ENCODE measurements around the gene PIK3R5.

PIK3R5 gene

DNA sequence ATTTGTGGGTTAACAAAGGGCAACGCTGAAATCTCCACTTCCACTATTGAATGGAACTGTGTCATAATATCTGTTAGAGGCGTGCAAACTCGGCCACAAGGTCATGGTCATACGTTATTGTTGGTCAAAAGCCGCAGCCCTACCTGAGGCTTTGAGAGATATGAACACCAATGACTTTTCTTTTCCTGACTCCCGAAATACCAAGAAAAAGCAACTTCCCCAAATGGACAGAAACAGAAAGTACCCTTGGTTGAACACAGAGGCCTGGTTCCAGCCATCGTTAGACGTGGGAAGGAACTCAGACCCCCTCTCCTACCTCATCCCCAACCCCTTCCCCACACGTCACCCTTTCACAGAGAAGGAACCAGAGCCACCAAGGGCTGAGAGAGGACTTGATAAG lies 1.4 kb upstream of the PIK3R5 start:
- H3K27ac Mint-ChIP-seq = no peak overlapping the region
- DNase-seq = no peak
- TF ChIP-seq, protein P1, sequence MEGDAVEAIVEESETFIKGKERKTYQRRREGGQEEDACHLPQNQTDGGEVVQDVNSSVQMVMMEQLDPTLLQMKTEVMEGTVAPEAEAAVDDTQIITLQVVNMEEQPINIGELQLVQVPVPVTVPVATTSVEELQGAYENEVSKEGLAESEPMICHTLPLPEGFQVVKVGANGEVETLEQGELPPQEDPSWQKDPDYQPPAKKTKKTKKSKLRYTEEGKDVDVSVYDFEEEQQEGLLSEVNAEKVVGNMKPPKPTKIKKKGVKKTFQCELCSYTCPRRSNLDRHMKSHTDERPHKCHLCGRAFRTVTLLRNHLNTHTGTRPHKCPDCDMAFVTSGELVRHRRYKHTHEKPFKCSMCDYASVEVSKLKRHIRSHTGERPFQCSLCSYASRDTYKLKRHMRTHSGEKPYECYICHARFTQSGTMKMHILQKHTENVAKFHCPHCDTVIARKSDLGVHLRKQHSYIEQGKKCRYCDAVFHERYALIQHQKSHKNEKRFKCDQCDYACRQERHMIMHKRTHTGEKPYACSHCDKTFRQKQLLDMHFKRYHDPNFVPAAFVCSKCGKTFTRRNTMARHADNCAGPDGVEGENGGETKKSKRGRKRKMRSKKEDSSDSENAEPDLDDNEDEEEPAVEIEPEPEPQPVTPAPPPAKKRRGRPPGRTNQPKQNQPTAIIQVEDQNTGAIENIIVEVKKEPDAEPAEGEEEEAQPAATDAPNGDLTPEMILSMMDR (IDR thresholded peaks at IDR 0.05) = no peak
- H3K36me3 Mint-ChIP-seq (ENCODE audit: low read depth) = peaks cover 4% of the 10 kb centered on the region
- H3K9me3 Mint-ChIP-seq = peaks cover 39% of the 10 kb centered on the region
- H3K27me3 Mint-ChIP-seq (ENCODE audit: low read depth, poor library complexity) = peaks cover 89% of the 10 kb centered on the region
- peak overlapping the region; percentile 56 for H3K4me3 Mint-ChIP-seq
- H3K4me1 Mint-ChIP-seq = peaks cover 14% of the 10 kb centered on the region

DNA sequence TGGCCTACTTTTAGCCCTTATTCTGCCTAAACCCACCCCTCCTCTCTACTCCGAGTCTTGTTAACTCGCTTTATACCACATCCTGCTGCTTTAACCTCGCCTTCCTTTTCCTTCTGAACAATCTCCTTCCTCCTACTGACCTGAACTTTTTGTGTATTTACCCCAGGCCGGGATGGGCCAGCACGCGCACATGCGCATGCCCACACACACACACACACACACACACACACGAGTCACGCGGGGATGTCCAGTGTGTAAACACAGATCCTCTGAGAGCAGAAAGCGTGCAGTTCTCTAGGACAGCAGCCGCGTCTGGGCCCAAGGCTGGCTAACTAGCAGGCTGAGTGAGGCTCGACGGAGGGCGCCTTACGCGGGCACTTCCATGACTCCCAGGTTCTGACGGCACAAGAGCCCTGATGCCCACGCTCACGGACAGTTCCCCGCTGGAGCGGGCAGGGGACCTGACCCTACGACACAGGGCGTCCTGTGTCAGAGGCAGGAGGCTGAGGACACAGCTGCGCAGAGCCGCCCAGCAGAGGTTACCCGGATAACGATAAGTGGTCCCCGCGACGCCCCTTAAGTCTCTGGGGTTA lies 610 bp downstream of the PIK3R5 start:
- Mint-ChIP-seq H3K36me3 (ENCODE audit: low read depth) (no peaks in the 10 kb centered on the region), H3K27me3 (ENCODE audit: low read depth, poor library complexity) (peaks cover 80% of the 10 kb centered on the region), H3K9me3 (peaks cover 23% of the 10 kb centered on the region), H3K4me3 (peak overlapping the region; percentile 65), H3K27ac (no peak overlapping the region), H3K4me1 (peaks cover 19% of the 10 kb centered on the region)
- DNase-seq = no peak
- TF ChIP-seq, protein P1 (IDR thresholded peaks at IDR 0.05) = no peak

DNA sequence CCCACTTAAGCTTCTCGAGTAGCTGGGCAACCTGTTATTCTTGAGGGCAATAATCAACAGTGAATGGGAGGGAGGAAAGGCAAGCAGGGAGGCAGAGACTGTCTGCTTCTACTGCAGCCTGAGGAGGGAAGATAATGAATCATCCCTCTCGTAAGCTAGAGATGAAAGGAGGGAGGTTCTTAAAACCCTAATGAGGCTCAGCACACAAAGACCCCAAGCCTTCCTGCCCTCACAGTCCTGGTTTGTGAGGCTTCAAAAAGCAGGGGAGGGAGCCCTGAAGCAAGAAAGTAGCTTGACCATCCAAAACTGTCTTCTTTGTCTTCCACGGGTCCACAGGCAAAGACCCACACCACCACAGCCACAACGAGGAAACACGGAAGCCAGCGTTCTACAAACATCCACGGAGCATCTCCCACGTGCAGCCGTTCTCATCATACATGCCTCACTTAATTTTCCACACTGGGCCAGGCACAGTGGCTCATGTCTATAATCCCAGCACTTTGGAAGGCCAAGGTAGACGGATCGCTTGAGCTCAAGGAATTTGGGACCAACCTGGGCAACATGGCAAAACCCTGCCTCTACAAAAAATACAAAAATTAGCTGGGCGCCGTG lies 1.8 kb downstream of the PIK3R5 start:
- TF ChIP-seq, protein P1 (IDR thresholded peaks at IDR 0.05) = no peak
- H3K4me1 Mint-ChIP-seq = peaks cover 19% of the 10 kb centered on the region
- peaks cover 23% of the 10 kb centered on the region for H3K9me3 Mint-ChIP-seq
- DNase-seq = no peak
- peaks cover 74% of the 10 kb centered on the region for H3K27me3 Mint-ChIP-seq (ENCODE audit: low read depth, poor library complexity)
- no peaks in the 10 kb centered on the region for H3K36me3 Mint-ChIP-seq (ENCODE audit: low read depth)
- peak overlapping the region; percentile 22 for H3K4me3 Mint-ChIP-seq
- no peak overlapping the region for H3K27ac Mint-ChIP-seq

DNA sequence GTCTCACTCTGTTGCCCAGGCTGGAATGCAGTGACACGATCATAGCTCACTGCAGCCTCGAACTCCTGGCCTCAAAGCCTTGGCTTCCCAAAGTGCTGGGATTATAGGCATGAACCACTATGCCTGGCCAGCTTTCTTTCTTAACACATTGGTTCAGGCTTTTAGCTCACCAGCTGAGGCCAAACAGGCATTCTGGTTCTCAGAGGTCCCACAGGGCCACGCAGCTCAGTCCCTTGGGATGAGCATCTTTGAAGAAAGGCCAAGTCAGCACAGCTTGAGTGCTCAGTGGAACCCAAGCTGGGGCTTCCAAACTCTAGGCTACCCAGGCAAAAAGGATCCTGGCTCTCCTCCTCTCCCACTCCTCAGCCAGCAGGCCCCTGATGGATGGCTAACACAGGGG lies 2.5 kb downstream of the PIK3R5 start:
- Mint-ChIP-seq H3K27ac (no peak overlapping the region), H3K4me1 (peaks cover 19% of the 10 kb centered on the region), H3K9me3 (peaks cover 18% of the 10 kb centered on the region), H3K36me3 (ENCODE audit: low read depth) (no peaks in the 10 kb centered on the region), H3K4me3 (no peak overlapping the region), H3K27me3 (ENCODE audit: low read depth, poor library complexity) (peaks cover 71% of the 10 kb centered on the region)
- no peak for DNase-seq
- TF ChIP-seq, protein P1 (IDR thresholded peaks at IDR 0.05) = no peak

DNA sequence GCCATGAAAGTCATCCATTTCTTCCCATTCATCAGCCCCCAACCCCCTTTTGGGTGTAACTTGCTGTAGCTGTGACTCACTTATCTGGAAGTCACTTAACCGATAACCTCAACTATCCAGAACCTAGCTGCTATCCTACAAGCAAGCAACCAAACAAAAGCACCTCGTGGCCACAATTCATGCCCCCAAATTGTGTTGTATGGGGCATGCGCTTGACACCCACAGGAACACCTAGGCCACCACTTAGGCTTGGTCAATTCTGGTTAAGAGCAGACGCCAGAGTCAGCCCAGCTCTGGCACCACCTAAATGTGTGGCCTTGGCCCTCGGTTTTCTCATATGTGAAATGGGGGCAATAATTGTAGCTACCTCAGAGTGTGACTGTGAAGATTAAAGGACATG lies 3.7 kb downstream of the PIK3R5 start:
- Mint-ChIP-seq H3K4me1 (peaks cover 19% of the 10 kb centered on the region), H3K27me3 (ENCODE audit: low read depth, poor library complexity) (peaks cover 69% of the 10 kb centered on the region), H3K36me3 (ENCODE audit: low read depth) (no peaks in the 10 kb centered on the region), H3K27ac (no peak overlapping the region), H3K9me3 (peaks cover 13% of the 10 kb centered on the region), H3K4me3 (no peak overlapping the region)
- TF ChIP-seq, protein P1 (IDR thresholded peaks at IDR 0.05) = no peak
- DNase-seq = no peak

Data from nephron progenitor cell (in vitro differentiated cells).